Measurements from ENCODE around the gene FBXL15. TPM values are rescaled to one million over a fixed set of nuclear protein-coding genes. Genes with fewer than 3 reads are reported as not detected.

FBXL15 gene
- total and polyA plus RNA-seq, 2 donors (not counting 3 experiments of a cell fraction or from before 2014, with no cell fraction given) = 9.9 to 15.3 TPM

DNA sequence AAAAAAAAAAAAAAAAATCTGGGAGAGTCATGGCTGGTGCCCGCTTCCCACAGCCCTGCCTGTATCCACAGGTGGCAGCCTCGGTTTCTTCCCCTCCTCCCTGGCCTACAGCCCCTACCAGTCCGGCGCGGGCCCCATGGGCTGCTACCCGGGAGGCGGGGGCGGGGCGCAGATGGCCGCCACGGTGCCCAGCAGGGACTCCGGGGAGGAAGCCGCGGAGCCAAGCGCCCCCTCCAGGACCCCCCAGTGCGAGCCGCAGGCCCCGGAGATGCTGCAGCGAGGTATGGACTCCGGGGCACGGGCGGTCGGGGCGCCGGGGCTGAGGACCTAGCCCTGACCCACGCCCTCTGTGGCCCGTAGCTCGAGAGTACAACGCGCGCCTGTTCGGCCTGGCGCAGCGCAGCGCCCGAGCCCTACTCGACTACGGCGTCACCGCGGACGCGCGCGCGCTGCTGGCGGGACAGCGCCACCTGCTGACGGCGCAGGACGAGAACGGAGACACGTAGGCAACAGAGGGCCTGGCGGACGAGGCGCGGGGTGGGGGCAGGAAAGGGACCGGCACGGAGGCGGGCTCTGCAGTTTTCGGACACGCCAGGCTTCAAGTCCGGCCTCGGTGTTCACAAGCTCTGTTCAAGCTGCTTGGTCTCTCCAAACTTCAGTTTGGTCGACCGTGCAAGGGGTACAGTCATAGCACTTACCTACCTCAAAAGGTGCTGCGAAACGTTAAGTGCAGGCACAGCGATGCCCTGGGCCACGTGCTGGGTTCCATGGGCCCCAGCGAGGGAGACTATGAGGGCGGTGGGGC is 21.2 kb upstream of the FBXL15 start:
- H3K36me3 ChIP-seq (ENCODE audit: control insufficient read depth in 2 of 2, extremely low read depth in 1 of 2, insufficient read depth in 2 of 2, low read length in 2 of 2) = peaks cover 0 to 32% of the 10 kb centered on the region in 2 experiments
- peak; percentile 92 for FAIRE-seq
- ChIA-PET POLR2A (interaction anchor here (1.0 kb wide), 1 partner anchor 13 kb away, joined by 3 read pairs; no protein-coding TSS in a partner anchor), CTCF (interaction anchor here (0.5 to 9.2 kb wide), 32 partner anchors 9 to 247 kb away, joined by 3 to 168 read pairs (median 4); partner anchors contain the start of genes CUEDC2, ELOVL3, FBXL15 and NOLC1)
- no peaks in the 10 kb centered on the region for H3K27me3 ChIP-seq (ENCODE audit: control insufficient read depth in 2 of 2, insufficient read depth in 2 of 2, low read length in 2 of 2)
- BruUV-seq (replicated peaks) = no TSS peak
- H3K4me2 ChIP-seq (ENCODE audit: insufficient read depth, low read length) = peak overlapping the region; percentile 46
- peak overlapping the region in 2 of 3 experiments; percentile 15 to 48 for H3K4me3 ChIP-seq (replicated peaks in 1 of 3; ENCODE audit: insufficient read depth in 1 of 3, low read depth in 1 of 3, low read length in 3 of 3)
- TF ChIP-seq POLR2AphosphoS5 (IDR thresholded peaks at IDR 0.05; ENCODE audit: insufficient read depth, low read depth, low read length) (peak; percentile 80), JUN (IDR thresholded peaks at IDR 0.05; ENCODE audit: borderline replicate concordance, insufficient read depth, insufficient read length, low read depth) (no peak), EZH2 (IDR thresholded peaks at IDR 0.05; ENCODE audit: borderline replicate concordance, low read depth, low read length, severe bottlenecking) (no peak), MYC (IDR thresholded peaks at IDR 0.05; ENCODE audit: low read depth, low read length) (no peak), GATA2 (IDR thresholded peaks at IDR 0.05; ENCODE audit: insufficient read depth, insufficient read length, low read depth, low read length) (no peak), POLR2A (IDR thresholded peaks at IDR 0.05; ENCODE audit: low read depth, low read length) (no peak), FOS (IDR thresholded peaks at IDR 0.05; ENCODE audit: borderline replicate concordance, insufficient read depth, low read length) (no peak)
- TF ChIP-seq, protein P1, sequence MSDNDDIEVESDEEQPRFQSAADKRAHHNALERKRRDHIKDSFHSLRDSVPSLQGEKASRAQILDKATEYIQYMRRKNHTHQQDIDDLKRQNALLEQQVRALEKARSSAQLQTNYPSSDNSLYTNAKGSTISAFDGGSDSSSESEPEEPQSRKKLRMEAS (IDR thresholded peaks at IDR 0.05; ENCODE audit: insufficient read depth, insufficient read length) = peak; percentile 37
- TF ChIP-seq, protein P2, sequence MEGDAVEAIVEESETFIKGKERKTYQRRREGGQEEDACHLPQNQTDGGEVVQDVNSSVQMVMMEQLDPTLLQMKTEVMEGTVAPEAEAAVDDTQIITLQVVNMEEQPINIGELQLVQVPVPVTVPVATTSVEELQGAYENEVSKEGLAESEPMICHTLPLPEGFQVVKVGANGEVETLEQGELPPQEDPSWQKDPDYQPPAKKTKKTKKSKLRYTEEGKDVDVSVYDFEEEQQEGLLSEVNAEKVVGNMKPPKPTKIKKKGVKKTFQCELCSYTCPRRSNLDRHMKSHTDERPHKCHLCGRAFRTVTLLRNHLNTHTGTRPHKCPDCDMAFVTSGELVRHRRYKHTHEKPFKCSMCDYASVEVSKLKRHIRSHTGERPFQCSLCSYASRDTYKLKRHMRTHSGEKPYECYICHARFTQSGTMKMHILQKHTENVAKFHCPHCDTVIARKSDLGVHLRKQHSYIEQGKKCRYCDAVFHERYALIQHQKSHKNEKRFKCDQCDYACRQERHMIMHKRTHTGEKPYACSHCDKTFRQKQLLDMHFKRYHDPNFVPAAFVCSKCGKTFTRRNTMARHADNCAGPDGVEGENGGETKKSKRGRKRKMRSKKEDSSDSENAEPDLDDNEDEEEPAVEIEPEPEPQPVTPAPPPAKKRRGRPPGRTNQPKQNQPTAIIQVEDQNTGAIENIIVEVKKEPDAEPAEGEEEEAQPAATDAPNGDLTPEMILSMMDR (IDR thresholded peaks at IDR 0.05; ENCODE audit: extremely low read depth in 1 of 2, insufficient read depth in 1 of 2, low read depth in 1 of 2, low read length in 2 of 2) = peak; percentile 93 to 96
- intact Hi-C loops (cut with micrococcal nuclease) = loop anchor here (1.0 kb wide), 3 partner anchors 23 to 230 kb away; no protein-coding TSS in a partner anchor
- peak overlapping the region; percentile 37 for H3K9ac ChIP-seq (replicated peaks; ENCODE audit: extremely low read depth, insufficient read depth, low read length)
- peak; percentile 82 for DNase-seq (ENCODE audit: low read depth, low spot score)
- dilution Hi-C loops (cut with MboI; ENCODE audit: extremely low pct_ligation_motif_present, low sequenced_read_pairs) = no loop called here
- H3K9me1 ChIP-seq (replicated peaks; ENCODE audit: control insufficient read depth, extremely low read depth, insufficient read depth, low read length) = no peaks in the 10 kb centered on the region
- no peak overlapping the region for H3K27ac ChIP-seq (ENCODE audit: insufficient read depth, low read depth, low read length)
- no peaks in the 10 kb centered on the region for H4K20me1 ChIP-seq (replicated peaks; ENCODE audit: control insufficient read depth, extremely low read depth, insufficient read depth, low read length)
- H3K4me1 ChIP-seq (ENCODE audit: control insufficient read depth, extremely low read depth, insufficient read depth, low read length) = peaks cover 13% of the 10 kb centered on the region
- H3K79me2 ChIP-seq (ENCODE audit: control insufficient read depth, insufficient read depth, low read length) = no peaks in the 10 kb centered on the region
- no peaks in the 10 kb centered on the region for H3K9me3 ChIP-seq (replicated peaks; ENCODE audit: control insufficient read depth, insufficient read depth, low read length)
- H2AFZ ChIP-seq (ENCODE audit: low read depth, low read length) = peak overlapping the region; percentile 52
